ENCODE measurements around the gene VMP1. TPM values are rescaled to one million over a fixed set of nuclear protein-coding genes. Genes with fewer than 3 reads are reported as not detected.
A peak's percentile ranks its signal among the peaks of the same experiment; 100 is the strongest.

The VMP1 gene
- polyA plus RNA-seq, 4 donors, result 62.1 to 178 (median 97.2) TPM

DNA sequence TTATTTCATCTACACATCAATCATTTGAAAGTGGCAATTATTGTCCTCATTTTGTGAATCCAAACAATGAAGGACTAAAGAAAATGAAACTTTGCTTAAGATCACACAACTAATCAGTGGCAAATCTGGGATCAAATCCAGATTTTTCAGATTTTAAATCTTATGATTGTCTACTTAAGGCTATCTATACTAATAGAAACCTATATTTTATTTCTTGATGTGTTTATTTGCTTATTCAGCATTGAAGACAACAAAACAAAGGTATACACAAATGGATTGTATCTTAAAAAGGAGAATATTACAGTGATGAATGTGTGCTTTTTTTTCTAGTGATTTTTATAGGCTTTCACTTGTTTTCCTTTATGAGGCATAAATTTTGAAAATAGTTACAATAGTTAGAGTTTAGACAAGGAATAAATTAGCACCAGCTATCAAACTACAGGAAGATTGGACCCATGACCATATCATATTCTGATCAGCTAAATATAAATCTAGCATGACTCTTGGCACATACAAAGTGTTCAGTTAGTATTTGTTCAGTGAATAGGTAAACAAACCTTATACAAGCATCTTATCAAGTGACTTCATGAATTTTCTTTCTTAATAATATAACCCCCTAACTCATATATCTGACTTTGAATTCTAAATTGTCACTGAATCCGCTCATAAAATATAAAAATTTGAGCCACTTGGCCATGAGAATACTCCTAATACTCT lies 20.5 kb downstream of the VMP1 start:
- no peaks in the 10 kb centered on the region for H3K9me3 ChIP-seq (ENCODE audit: control insufficient read depth in 2 of 2, insufficient read depth in 1 of 2, low read depth in 1 of 2, low read length in 1 of 2)
- FAIRE-seq, result no peak
- peaks cover 0 to 13% (median 0%) of the 10 kb centered on the region in 3 donors for H3K36me3 ChIP-seq (ENCODE audit: control insufficient read depth in 3 of 3, insufficient read depth in 2 of 3, low read depth in 1 of 3, low read length in 3 of 3)
- no peak overlapping the region for H3K27ac ChIP-seq (ENCODE audit: low read depth in 1 of 3, low read length in 2 of 3)
- peaks cover 0 to 18% (median 3%) of the 10 kb centered on the region in 3 donors for H3K4me1 ChIP-seq (ENCODE audit: control insufficient read depth in 3 of 3, insufficient read depth in 2 of 3, low read depth in 1 of 3, low read length in 2 of 3)
- no peak overlapping the region for H3K4me3 ChIP-seq (ENCODE audit: low read depth in 1 of 3, low read length in 3 of 3)
- DNase-seq, result no peak
- H3K27me3 ChIP-seq (ENCODE audit: control insufficient read depth in 3 of 3, insufficient read depth in 3 of 3, low read length in 3 of 3), result no peaks in the 10 kb centered on the region
- 97 to 98% (median 97%) methylated on average over 1 of the region's 1 CpG for WGBS, 3 donors

DNA sequence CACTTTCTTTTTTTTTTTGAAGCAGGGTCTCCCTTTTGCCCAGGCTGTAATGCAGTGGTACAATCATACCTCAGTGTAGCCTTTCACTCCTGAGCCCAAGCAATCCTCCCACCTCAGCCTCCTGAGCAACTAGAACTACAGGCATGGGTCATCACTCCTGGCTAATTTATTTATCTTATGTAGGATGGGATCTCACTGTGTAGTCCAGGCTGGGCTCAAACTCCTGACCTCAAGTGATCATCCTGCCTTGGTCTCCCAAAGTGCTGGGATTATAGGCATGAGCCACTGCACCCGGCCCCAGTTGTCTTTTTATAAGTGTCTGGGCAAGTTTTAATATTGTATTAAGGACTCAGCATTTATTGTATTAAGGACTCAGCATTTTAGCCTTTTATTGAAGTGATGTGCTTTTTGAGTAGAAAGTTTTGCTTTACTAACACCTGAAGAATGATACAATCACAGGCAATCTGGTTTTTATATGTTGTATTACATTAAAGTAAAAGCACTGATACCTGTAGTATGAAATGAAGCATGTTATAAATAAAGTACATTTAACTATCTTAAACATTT lies 22.9 kb downstream of the VMP1 start:
- peaks cover 0 to 15% (median 0%) of the 10 kb centered on the region in 3 donors for H3K4me1 ChIP-seq (ENCODE audit: control insufficient read depth in 3 of 3, insufficient read depth in 2 of 3, low read depth in 1 of 3, low read length in 2 of 3)
- WGBS, 3 donors, result 91 to 92% (median 91%) methylated on average over 1 of the region's 1 CpG
- no peak for FAIRE-seq
- H3K36me3 ChIP-seq (ENCODE audit: control insufficient read depth in 3 of 3, insufficient read depth in 2 of 3, low read depth in 1 of 3, low read length in 3 of 3), result peaks cover 0 to 19% (median 0%) of the 10 kb centered on the region in 3 donors
- no peaks in the 10 kb centered on the region for H3K9me3 ChIP-seq (ENCODE audit: control insufficient read depth in 2 of 2, insufficient read depth in 1 of 2, low read depth in 1 of 2, low read length in 1 of 2)
- DNase-seq, result no peak
- H3K27ac ChIP-seq (ENCODE audit: low read depth in 1 of 3, low read length in 2 of 3), result no peak overlapping the region
- H3K4me3 ChIP-seq (ENCODE audit: low read depth in 1 of 3, low read length in 3 of 3), result no peak overlapping the region
- no peaks in the 10 kb centered on the region for H3K27me3 ChIP-seq (ENCODE audit: control insufficient read depth in 3 of 3, insufficient read depth in 3 of 3, low read length in 3 of 3)

DNA sequence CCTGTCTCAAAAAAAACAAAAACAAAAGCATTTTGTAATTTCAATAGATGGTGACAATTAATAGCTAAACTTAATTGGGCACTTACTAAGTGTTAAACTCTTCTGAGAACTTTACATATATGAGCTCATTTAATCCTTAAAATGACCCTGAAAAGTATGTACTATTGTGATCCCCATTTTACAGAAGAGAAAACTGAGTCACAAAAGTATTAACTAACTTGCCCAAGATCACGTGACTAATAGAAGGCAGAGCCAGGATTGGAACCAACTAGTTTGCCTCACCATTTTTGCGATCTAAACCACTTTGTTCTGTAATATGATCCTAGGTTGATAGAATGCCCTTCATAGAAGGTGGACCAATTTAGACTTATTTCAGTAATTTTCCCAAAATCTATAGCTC lies 26.2 kb downstream of the VMP1 start:
- no peak overlapping the region for H3K4me3 ChIP-seq (ENCODE audit: low read depth in 1 of 3, low read length in 3 of 3)

DNA sequence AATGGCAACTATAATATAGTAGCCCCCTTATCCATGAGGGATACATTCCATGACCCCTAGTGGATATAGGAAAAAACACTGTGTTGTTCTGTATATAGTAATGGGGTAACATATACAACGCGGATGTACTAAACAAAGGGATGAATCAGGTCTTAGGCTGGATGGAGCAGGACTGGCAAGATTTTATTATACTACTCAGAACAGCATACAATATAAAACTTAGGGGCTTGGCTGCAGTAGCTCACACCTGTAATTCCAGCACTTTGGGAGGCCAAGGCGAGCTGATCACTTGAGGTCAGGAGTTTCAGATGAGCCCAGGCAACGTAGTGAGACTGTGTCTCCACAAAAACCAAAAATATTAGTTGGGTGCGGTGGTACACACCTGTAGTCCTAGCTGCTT lies 26.8 kb downstream of the VMP1 start:
- Histone ChIP-seq H3K9me3 (ENCODE audit: control insufficient read depth in 2 of 2, insufficient read depth in 1 of 2, low read depth in 1 of 2, low read length in 1 of 2) (no peaks in the 10 kb centered on the region), H3K4me1 (ENCODE audit: control insufficient read depth in 3 of 3, insufficient read depth in 2 of 3, low read depth in 1 of 3, low read length in 2 of 3) (peaks cover 0 to 16% (median 0%) of the 10 kb centered on the region in 3 donors), H3K27ac (ENCODE audit: low read depth in 1 of 3, low read length in 2 of 3) (no peak overlapping the region), H3K36me3 (ENCODE audit: control insufficient read depth in 3 of 3, insufficient read depth in 2 of 3, low read depth in 1 of 3, low read length in 3 of 3) (peaks cover 0 to 24% (median 4%) of the 10 kb centered on the region in 3 donors), H3K27me3 (ENCODE audit: control insufficient read depth in 3 of 3, insufficient read depth in 3 of 3, low read length in 3 of 3) (no peaks in the 10 kb centered on the region), H3K4me3 (ENCODE audit: low read depth in 1 of 3, low read length in 3 of 3) (no peak overlapping the region)
- FAIRE-seq (no peak), DNase-seq (no peak)
- 97 to 98% (median 97%) methylated on average over 5 of the region's 5 CpGs for WGBS, 3 donors

More for the DNA sequence above, 26.2 kb downstream of the VMP1 start:
- H3K4me1 ChIP-seq (ENCODE audit: control insufficient read depth in 3 of 3, insufficient read depth in 2 of 3, low read depth in 1 of 3, low read length in 2 of 3), result peaks cover 0 to 16% (median 0%) of the 10 kb centered on the region in 3 donors
- WGBS, 3 donors, result 96 to 97% (median 97%) methylated on average over 2 of the region's 2 CpGs
- H3K9me3 ChIP-seq (ENCODE audit: control insufficient read depth in 2 of 2, insufficient read depth in 1 of 2, low read depth in 1 of 2, low read length in 1 of 2), result no peaks in the 10 kb centered on the region
- no peak overlapping the region for H3K27ac ChIP-seq (ENCODE audit: low read depth in 1 of 3, low read length in 2 of 3)
- no peaks in the 10 kb centered on the region for H3K27me3 ChIP-seq (ENCODE audit: control insufficient read depth in 3 of 3, insufficient read depth in 3 of 3, low read length in 3 of 3)
- no peak for DNase-seq
- peaks cover 0 to 23% (median 4%) of the 10 kb centered on the region in 3 donors for H3K36me3 ChIP-seq (ENCODE audit: control insufficient read depth in 3 of 3, insufficient read depth in 2 of 3, low read depth in 1 of 3, low read length in 3 of 3)
- FAIRE-seq, result no peak

DNA sequence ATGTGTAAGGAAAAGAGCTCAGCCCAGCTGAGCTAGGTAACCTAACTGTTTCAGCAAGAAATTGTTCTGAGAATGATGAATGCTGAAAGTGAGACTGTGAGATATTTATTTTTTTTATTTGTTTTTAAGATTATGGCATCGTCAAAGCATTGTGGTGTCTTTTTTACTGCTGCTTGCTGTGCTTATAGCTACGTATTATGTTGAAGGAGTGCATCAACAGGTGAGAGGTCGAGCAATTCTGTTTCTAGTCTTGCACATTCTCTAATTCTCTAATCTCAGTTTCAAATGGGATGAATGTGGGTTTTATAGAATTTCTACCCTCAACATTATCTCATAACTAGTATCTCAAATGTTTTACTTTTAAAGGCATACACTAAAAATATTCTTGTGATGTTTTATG lies 29.9 kb downstream of the VMP1 start:
- WGBS, 3 donors, result 90 to 95% (median 94%) methylated on average over 3 of the region's 3 CpGs
- H3K9me3 ChIP-seq (ENCODE audit: control insufficient read depth in 2 of 2, insufficient read depth in 1 of 2, low read depth in 1 of 2, low read length in 1 of 2), result no peaks in the 10 kb centered on the region
- H3K27me3 ChIP-seq (ENCODE audit: control insufficient read depth in 3 of 3, insufficient read depth in 3 of 3, low read length in 3 of 3), result no peaks in the 10 kb centered on the region
- no peak overlapping the region for H3K27ac ChIP-seq (ENCODE audit: low read depth in 1 of 3, low read length in 2 of 3)
- H3K4me1 ChIP-seq (ENCODE audit: control insufficient read depth in 3 of 3, insufficient read depth in 2 of 3, low read depth in 1 of 3, low read length in 2 of 3), result peaks cover 0 to 11% (median 0%) of the 10 kb centered on the region in 3 donors
- peaks cover 3 to 31% (median 8%) of the 10 kb centered on the region in 3 donors for H3K36me3 ChIP-seq (ENCODE audit: control insufficient read depth in 3 of 3, insufficient read depth in 2 of 3, low read depth in 1 of 3, low read length in 3 of 3)
- DNase-seq (no peak), FAIRE-seq (no peak)
- H3K4me3 ChIP-seq (ENCODE audit: low read depth in 1 of 3, low read length in 3 of 3), result no peak overlapping the region

DNA sequence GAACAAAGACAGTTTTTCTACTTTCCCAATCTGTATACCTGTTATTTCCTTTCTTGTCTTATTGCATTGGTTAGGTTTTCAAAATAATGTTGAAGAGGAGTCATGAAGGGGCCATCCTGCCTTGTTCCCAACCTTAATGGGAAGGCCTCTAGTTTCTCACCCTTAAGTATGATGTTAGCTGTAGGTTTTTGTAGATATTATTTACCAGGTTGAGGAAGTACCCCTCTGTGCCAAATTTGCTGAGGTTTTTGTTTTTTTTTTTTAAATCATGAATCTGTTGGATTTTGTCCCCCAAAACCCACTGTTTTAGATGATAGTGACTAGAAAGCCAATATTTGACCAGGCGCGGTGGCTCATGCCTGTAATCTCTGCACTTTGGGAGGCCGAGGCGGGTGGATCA lies 36.4 kb downstream of the VMP1 start:
- Histone ChIP-seq H3K27me3 (ENCODE audit: control insufficient read depth in 3 of 3, insufficient read depth in 3 of 3, low read length in 3 of 3) (no peaks in the 10 kb centered on the region), H3K9me3 (ENCODE audit: control insufficient read depth in 2 of 2, insufficient read depth in 1 of 2, low read depth in 1 of 2, low read length in 1 of 2) (peaks cover 0 to 7% of the 10 kb centered on the region in 2 donors), H3K27ac (ENCODE audit: low read depth in 1 of 3, low read length in 2 of 3) (no peak overlapping the region), H3K36me3 (ENCODE audit: control insufficient read depth in 3 of 3, insufficient read depth in 2 of 3, low read depth in 1 of 3, low read length in 3 of 3) (peaks cover 3 to 28% (median 8%) of the 10 kb centered on the region in 3 donors), H3K4me1 (ENCODE audit: control insufficient read depth in 3 of 3, insufficient read depth in 2 of 3, low read depth in 1 of 3, low read length in 2 of 3) (no peaks in the 10 kb centered on the region), H3K4me3 (ENCODE audit: low read depth in 1 of 3, low read length in 3 of 3) (no peak overlapping the region)
- no peak for DNase-seq
- FAIRE-seq, result no peak
- 98 to 99% (median 98%) methylated on average over 4 of the region's 4 CpGs for WGBS, 3 donors

DNA sequence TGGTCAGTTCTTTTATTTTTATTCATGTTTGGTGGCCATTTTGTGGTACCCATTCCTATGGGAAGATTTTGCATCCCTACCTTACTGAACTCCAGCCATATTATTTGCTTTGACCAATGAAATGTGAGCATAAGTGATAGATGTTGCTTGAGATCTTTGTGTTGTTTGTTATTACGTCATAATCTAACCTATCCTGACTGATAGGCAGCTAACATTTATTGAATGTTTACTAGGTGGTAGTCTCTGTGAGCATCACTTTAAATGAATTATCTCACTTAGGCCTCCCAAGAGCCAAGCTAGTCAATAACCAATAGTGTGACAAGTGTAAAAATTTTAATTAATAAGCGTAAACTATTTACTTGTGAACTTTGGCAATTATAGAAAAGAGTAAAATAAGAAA lies 37.6 kb downstream of the VMP1 start:
- Histone ChIP-seq H3K9me3 (ENCODE audit: control insufficient read depth in 2 of 2, insufficient read depth in 1 of 2, low read depth in 1 of 2, low read length in 1 of 2) (peaks cover 0 to 7% of the 10 kb centered on the region in 2 donors), H3K4me1 (ENCODE audit: control insufficient read depth in 3 of 3, insufficient read depth in 2 of 3, low read depth in 1 of 3, low read length in 2 of 3) (no peaks in the 10 kb centered on the region), H3K27me3 (ENCODE audit: control insufficient read depth in 3 of 3, insufficient read depth in 3 of 3, low read length in 3 of 3) (no peaks in the 10 kb centered on the region), H3K36me3 (ENCODE audit: control insufficient read depth in 3 of 3, insufficient read depth in 2 of 3, low read depth in 1 of 3, low read length in 3 of 3) (peaks cover 3 to 23% (median 8%) of the 10 kb centered on the region in 3 donors), H3K27ac (ENCODE audit: low read depth in 1 of 3, low read length in 2 of 3) (no peak overlapping the region), H3K4me3 (ENCODE audit: low read depth in 1 of 3, low read length in 3 of 3) (no peak overlapping the region)
- FAIRE-seq (no peak), DNase-seq (no peak)
- 96 to 99% (median 97%) methylated on average over 2 of the region's 2 CpGs for WGBS, 3 donors

DNA sequence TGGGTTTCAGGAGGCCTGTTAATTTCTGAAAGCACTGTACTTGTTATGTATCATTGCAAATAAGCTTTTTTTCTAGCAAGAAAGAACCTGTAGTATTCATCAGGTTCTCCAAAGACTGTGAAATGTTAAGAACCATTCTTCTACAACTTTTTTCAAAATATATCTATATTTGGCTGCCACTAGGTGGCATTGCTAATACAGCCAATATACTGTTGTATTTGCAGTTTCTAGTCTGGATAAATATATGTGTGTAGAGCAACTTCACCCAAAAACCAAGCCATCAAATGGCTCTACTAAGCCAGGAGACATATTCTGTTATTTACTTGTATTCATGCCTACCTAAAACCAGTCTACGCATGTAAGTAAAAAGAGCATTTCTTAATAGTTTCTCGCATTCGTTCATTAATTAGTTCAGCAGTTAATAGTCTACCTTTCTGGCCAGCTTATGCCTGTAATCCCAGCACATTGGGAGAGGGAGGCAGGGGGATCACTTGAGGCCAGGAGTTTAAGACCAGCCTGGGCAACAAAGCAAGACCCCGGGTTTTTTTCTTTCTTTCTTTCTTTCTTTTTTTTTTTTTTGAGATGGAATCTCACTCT lies 39.5 kb downstream of the VMP1 start:
- Histone ChIP-seq H3K9me3 (ENCODE audit: control insufficient read depth in 2 of 2, insufficient read depth in 1 of 2, low read depth in 1 of 2, low read length in 1 of 2) (peaks cover 0 to 7% of the 10 kb centered on the region in 2 donors), H3K27ac (ENCODE audit: low read depth in 1 of 3, low read length in 2 of 3) (no peak overlapping the region), H3K4me1 (ENCODE audit: control insufficient read depth in 3 of 3, insufficient read depth in 2 of 3, low read depth in 1 of 3, low read length in 2 of 3) (no peaks in the 10 kb centered on the region), H3K36me3 (ENCODE audit: control insufficient read depth in 3 of 3, insufficient read depth in 2 of 3, low read depth in 1 of 3, low read length in 3 of 3) (peaks cover 0 to 26% (median 7%) of the 10 kb centered on the region in 3 donors), H3K27me3 (ENCODE audit: control insufficient read depth in 3 of 3, insufficient read depth in 3 of 3, low read length in 3 of 3) (no peaks in the 10 kb centered on the region), H3K4me3 (ENCODE audit: low read depth in 1 of 3, low read length in 3 of 3) (no peak overlapping the region)
- DNase-seq (peak; percentile 39 to 50), FAIRE-seq (no peak)
- WGBS, 3 donors, result 90 to 93% (median 92%) methylated on average over 4 of the region's 4 CpGs
